CD14-positive monocyte (primary cell): ENCODE results near the gene C16orf95. TPM values are rescaled to one million over a fixed set of nuclear protein-coding genes. Genes with fewer than 3 reads are reported as not detected.

Experiments used
- DNase-seq, 3 donors: peaks; one replicate each; pipeline ENCODE4 v3.0.0-alpha.2; 2011 to 2022
- H2AFZ ChIP-seq: 2 replicates; pipeline ENCODE4 v1.6.0; 2012; ENCODE audit warnings: mild to moderate bottlenecking, low read depth, low read length, inconsistent platforms; ENCODE audit not compliant: insufficient read depth, poor library complexity, severe bottlenecking
- H3K27ac ChIP-seq, 2 donors: 1 replicate in 1 of 2; 2 replicates in 1 of 2; pipeline ENCODE4 v1.5.1; 2012 to 2013; ENCODE audit warnings: low read length in 2 of 2, control low read depth in 1 of 2, inconsistent platforms in 1 of 2, low read depth in 1 of 2, mild to moderate bottlenecking in 1 of 2
- H3K27me3 ChIP-seq, 2 donors: one replicate each; pipeline versions ENCODE4 v1.6.0 to v1.6.1; 2011 to 2013; ENCODE audit warnings: low read length in 2 of 2; ENCODE audit not compliant: control insufficient read depth in 2 of 2, insufficient read depth in 2 of 2
- H3K36me3 ChIP-seq, 2 donors: replicated peaks in 1 of 2; 1 replicate in 1 of 2; 2 replicates in 1 of 2; pipeline versions ENCODE4 v1.5.1 to v1.6.1; 2012 to 2013; ENCODE audit warnings: low read length in 2 of 2, control low read depth in 1 of 2, inconsistent platforms in 1 of 2, mild to moderate bottlenecking in 1 of 2; ENCODE audit not compliant: insufficient read depth in 2 of 2, control insufficient read depth in 1 of 2
- H3K4me1 ChIP-seq, 2 donors: 1 replicate in 1 of 2; 2 replicates in 1 of 2; pipeline versions ENCODE4 v1.5.1 to v1.6.1; 2012 to 2013; ENCODE audit warnings: low read length in 2 of 2, control low read depth in 1 of 2, inconsistent platforms in 1 of 2, mild to moderate bottlenecking in 1 of 2, moderate library complexity in 1 of 2; ENCODE audit not compliant: insufficient read depth in 2 of 2, control insufficient read depth in 1 of 2
- H3K4me2 ChIP-seq: replicated peaks from 2 replicates; pipeline ENCODE3; 2012; ENCODE audit warnings: low read length, moderate library complexity, mild to moderate bottlenecking; ENCODE audit not compliant: poor library complexity, severe bottlenecking; ENCODE audit errors: extremely low read depth
- H3K4me3 ChIP-seq, 3 experiments: fragments of 200-600 bp in 1 of 3; sonication (generic) in 1 of 3; replicated peaks in 1 of 3; 1 replicate in 2 of 3; 2 replicates in 1 of 3; pipeline ENCODE4 v1.5.1; 2011 to 2013; ENCODE audit warnings: low read length in 3 of 3, mild to moderate bottlenecking in 3 of 3, control low read depth in 2 of 3, low read depth in 2 of 3, inconsistent platforms in 1 of 3, moderate library complexity in 1 of 3
- H3K79me2 ChIP-seq: 2 replicates; pipeline ENCODE4 v1.6.0; 2012; ENCODE audit warnings: mild to moderate bottlenecking, control low read depth, inconsistent platforms, low read length, moderate library complexity; ENCODE audit not compliant: insufficient read depth
- H3K9ac ChIP-seq: 2 replicates; pipeline ENCODE4 v1.6.0; 2017; ENCODE audit warnings: low read length, mild to moderate bottlenecking; ENCODE audit not compliant: insufficient read depth, poor library complexity, severe bottlenecking
- H3K9me3 ChIP-seq, 2 donors: replicated peaks in 1 of 2; 1 replicate in 1 of 2; 2 replicates in 1 of 2; pipeline versions ENCODE4 v1.5.1 to v1.6.1; 2012 to 2013; ENCODE audit warnings: low read length in 2 of 2, control low read depth in 1 of 2; ENCODE audit not compliant: control insufficient read depth in 1 of 2, insufficient read depth in 1 of 2
- H4K20me1 ChIP-seq: 2 replicates; pipeline ENCODE4 v1.6.0; 2012; ENCODE audit warnings: mild to moderate bottlenecking, low read length, control low read depth, moderate library complexity; ENCODE audit not compliant: insufficient read depth
- H3K27ac Mint-ChIP-seq, 7 donors: one replicate each; pipeline ENCODE4 v1.8.0; 2020; ENCODE audit warnings: mild to moderate bottlenecking in 7 of 7, mixed read lengths in 7 of 7, moderate library complexity in 6 of 7, inconsistent platforms in 2 of 7
- H3K27me3 Mint-ChIP-seq, 3 donors: one replicate each; pipeline ENCODE4 v1.8.0; 2021 to 2022; ENCODE audit warnings: low read depth in 3 of 3, mild to moderate bottlenecking in 3 of 3, mixed read lengths in 3 of 3, moderate library complexity in 3 of 3, inconsistent platforms in 1 of 3
- H3K36me3 Mint-ChIP-seq, 2 donors: one replicate each; pipeline ENCODE4 v1.8.0; 2020; ENCODE audit warnings: mixed read lengths in 2 of 2, inconsistent platforms in 1 of 2, mild to moderate bottlenecking in 1 of 2
- H3K4me1 Mint-ChIP-seq: one replicate; pipeline ENCODE4 v1.8.0; 2020; ENCODE audit warnings: mild to moderate bottlenecking, mixed read lengths
- H3K4me3 Mint-ChIP-seq, 2 donors: one replicate each; pipeline ENCODE4 v1.8.0; 2020; ENCODE audit warnings: mild to moderate bottlenecking in 2 of 2, mixed read lengths in 2 of 2, moderate library complexity in 1 of 2
- H3K9me3 Mint-ChIP-seq, 7 donors: one replicate each; pipeline ENCODE4 v1.8.0; 2020 to 2022; ENCODE audit warnings: mixed read lengths in 7 of 7, mild to moderate bottlenecking in 6 of 7, moderate library complexity in 6 of 7, inconsistent platforms in 2 of 7
- CTCF ChIP-seq: fragments of 200-600 bp; IDR thresholded peaks from one replicate; pipeline ENCODE4 v1.8.0; 2022; ENCODE audit warnings: antibody characterized with exemption, mild to moderate bottlenecking
- WGBS: methylation state at CpG from one replicate; pipeline ENCODE4 v1.1.5; 2013; ENCODE audit warnings: missing lambda C conversion rate; ENCODE audit not compliant: insufficient coverage; 5-methylcytosine and 5-hydroxymethylcytosine counted together
- intact Hi-C, 2 donors: fragments of 100-400 bp; cut with micrococcal nuclease; formaldehyde crosslinking; loops; one replicate each; pipeline versions ENCODE4 v1.15.0 to v1.15.1; 2023
- polyA plus RNA-seq, 3 donors: library from polyadenylated mRNA; depleted of rRNA in 1 of 3; unstranded in 2 of 3; stranded (reverse) in 1 of 3; fragments of 300-500 nt in 2 of 3; fragments of >200 nt in 1 of 3; fragmentation: Illumina TruSeq in 2 of 3; gene quantifications; 1 replicate in 2 of 3; 2 replicates in 1 of 3; pipeline ENCODE4 v1.2.3, GENCODE V29; 2012 to 2021

The C16orf95 gene
- polyA plus RNA-seq, 3 donors = 0.89 to 1.9 (median 1.7) TPM

- H3K27me3 Mint-ChIP-seq = peaks cover 1 to 9% (median 3%) of the 10 kb centered on the region in 3 donors
- peaks cover 0 to 14% of the 10 kb centered on the region in 2 donors for H3K36me3 ChIP-seq
- no peaks in the 10 kb centered on the region for H3K27me3 ChIP-seq
- intact Hi-C loops = no loop called here
- 95% methylated on average over 17 of the region's 19 CpGs for WGBS
- peaks cover 21 to 22% of the 10 kb centered on the region in 2 donors for H3K36me3 Mint-ChIP-seq
- H4K20me1 ChIP-seq = no peaks in the 10 kb centered on the region
- no peak overlapping the region for H3K27ac ChIP-seq
- no peak overlapping the region for H3K4me3 Mint-ChIP-seq
- no peaks in the 10 kb centered on the region for H3K9me3 ChIP-seq
- no peak overlapping the region for H3K4me2 ChIP-seq
- no peak overlapping the region for H2AFZ ChIP-seq
- H3K27ac Mint-ChIP-seq = no peak overlapping the region
- no peak for TF ChIP-seq CTCF
- no peaks in the 10 kb centered on the region for H3K4me1 ChIP-seq
- H3K4me1 Mint-ChIP-seq = no peaks in the 10 kb centered on the region
- no peaks in the 10 kb centered on the region for H3K79me2 ChIP-seq
- H3K9ac ChIP-seq = no peak overlapping the region
- no peaks in the 10 kb centered on the region for H3K9me3 Mint-ChIP-seq
- no peak for DNase-seq
- no peak overlapping the region for H3K4me3 ChIP-seq
Measured at GRCh38 chr16:87327798-87328495, 10.8 kb upstream of the C16orf95 start.

- no peak for TF ChIP-seq CTCF
- Histone ChIP-seq H4K20me1 (no peaks in the 10 kb centered on the region), H2AFZ (no peak overlapping the region), H3K27me3 (no peaks in the 10 kb centered on the region), H3K4me2 (no peak overlapping the region), H3K36me3 (peaks cover 0 to 9% of the 10 kb centered on the region in 2 donors), H3K9ac (no peak overlapping the region), H3K79me2 (no peaks in the 10 kb centered on the region), H3K9me3 (no peaks in the 10 kb centered on the region), H3K27ac (no peak overlapping the region), H3K4me3 (no peak overlapping the region), H3K4me1 (no peaks in the 10 kb centered on the region)
- DNase-seq = no peak
- Mint-ChIP-seq H3K4me1 (no peaks in the 10 kb centered on the region), H3K36me3 (peaks cover 12 to 15% of the 10 kb centered on the region in 2 donors), H3K4me3 (no peak overlapping the region), H3K27me3 (peaks cover 1 to 9% (median 5%) of the 10 kb centered on the region in 3 donors), H3K27ac (no peak overlapping the region), H3K9me3 (no peaks in the 10 kb centered on the region)
- intact Hi-C loops = no loop called here
- WGBS = 98% methylated on average over 9 of the region's 11 CpGs
Measured at GRCh38 chr16:87326151-87326571, 9.0 kb upstream of the C16orf95 start.
